SK-N-SH (cell line): Measurements from ENCODE around the gene TXLNA. TPM values are rescaled to one million over a fixed set of nuclear protein-coding genes. Genes with fewer than 3 reads are reported as not detected.

Source experiments
- CTCF ChIA-PET: fragments of 300-600, 350-600 bp; formaldehyde crosslinking; extraction: SDS; loops from one replicate; lab custom pipeline; 2021; lab: Yijun Ruan, JAX
- POLR2A ChIA-PET: fragments of 350-600 bp; sonication (Branson Sonifier 250); formaldehyde crosslinking; extraction: SDS; loops from one replicate; lab custom pipeline; 2020; ENCODE audit warnings: antibody characterized with exemption, inconsistent platforms; lab: Yijun Ruan, JAX
- DNase-seq: peaks from one replicate; pipeline ENCODE4 v3.0.0; 2012
- H2AFZ ChIP-seq: fragments of 200-600 bp; sonication (generic); 2 replicates; pipeline ENCODE4 v1.8.1; 2016; ENCODE audit warnings: antibody characterized with exemption, mild to moderate bottlenecking, low read depth
- H3F3A ChIP-seq: fragments of 200-600 bp; sonication (generic); replicated peaks from 2 replicates; pipeline ENCODE3; 2016; ENCODE audit warnings: antibody characterized with exemption, mild to moderate bottlenecking; ENCODE audit not compliant: insufficient read depth
- H3K27ac ChIP-seq, 2 experiments: fragments of 200-500 bp in 1 of 2; fragments of 200-600 bp in 1 of 2; sonication (Bioruptor generic) in 1 of 2; sonication (generic), shearing (Covaris generic) in 1 of 2; 2 replicates each; pipeline versions ENCODE4 v1.5.1 to v1.6.1; 2014 to 2016; ENCODE audit warnings: low read depth in 2 of 2, inconsistent platforms in 1 of 2, low read length in 1 of 2, mild to moderate bottlenecking in 1 of 2, mixed read lengths in 1 of 2
- H3K27me3 ChIP-seq: fragments of 200-600 bp; sonication (generic), shearing (Covaris generic); 2 replicates; pipeline ENCODE4 v1.6.1; 2016; ENCODE audit warnings: mixed run types; ENCODE audit not compliant: insufficient read depth
- H3K36me3 ChIP-seq, 2 experiments: fragments of 200-500 bp in 1 of 2; fragments of 200-600 bp in 1 of 2; sonication (Bioruptor generic) in 1 of 2; sonication (generic) in 1 of 2; replicated peaks in 1 of 2; 2 replicates each; pipeline versions ENCODE3 to v1.5.1; 2014 to 2016; ENCODE audit warnings: low read length in 1 of 2, mild to moderate bottlenecking in 1 of 2; ENCODE audit not compliant: insufficient read depth in 2 of 2, control insufficient read depth in 1 of 2
- H3K4me1 ChIP-seq, 2 experiments: fragments of 200-500 bp in 1 of 2; fragments of 200-600 bp in 1 of 2; sonication (Bioruptor generic) in 1 of 2; sonication (generic), shearing (Covaris generic) in 1 of 2; 2 replicates each; pipeline versions ENCODE4 v1.5.1 to v1.6.1; 2014 to 2016; ENCODE audit warnings: low read depth in 1 of 2, low read length in 1 of 2, mixed run types in 1 of 2; ENCODE audit not compliant: insufficient read depth in 2 of 2, control insufficient read depth in 1 of 2
- H3K4me2 ChIP-seq: fragments of 200-600 bp; sonication (generic), shearing (Covaris generic); 2 replicates; pipeline ENCODE4 v1.6.1; 2017; ENCODE audit warnings: mixed run types
- H3K4me3 ChIP-seq, 2 experiments: fragments of 200-500 bp in 1 of 2; fragments of 200-600 bp in 1 of 2; sonication (Bioruptor generic) in 1 of 2; sonication (generic), shearing (Covaris generic) in 1 of 2; 2 replicates each; pipeline versions ENCODE4 v1.5.1 to v1.8.1; 2014 to 2016; ENCODE audit warnings: low read depth in 2 of 2, inconsistent platforms in 1 of 2, low read length in 1 of 2, mild to moderate bottlenecking in 1 of 2, mixed read lengths in 1 of 2, moderate library complexity in 1 of 2
- H3K79me2 ChIP-seq: fragments of 200-600 bp; sonication (generic); 2 replicates; pipeline ENCODE4 v1.8.1; 2017; ENCODE audit warnings: mild to moderate bottlenecking; ENCODE audit not compliant: insufficient read depth
- H3K9ac ChIP-seq: fragments of 200-600 bp; sonication (generic); 2 replicates; pipeline ENCODE4 v1.6.1; 2017; ENCODE audit warnings: mixed run types
- H3K9me2 ChIP-seq: fragments of 200-600 bp; sonication (generic); 2 replicates; pipeline ENCODE4 v1.6.1; 2017; ENCODE audit warnings: mixed run types
- H3K9me3 ChIP-seq: fragments of 200-600 bp; sonication (generic); 2 replicates; pipeline ENCODE4 v1.6.1; 2017; ENCODE audit warnings: mixed run types, mild to moderate bottlenecking, moderate library complexity
- H4K20me1 ChIP-seq: fragments of 200-600 bp; sonication (generic); 2 replicates; pipeline ENCODE4 v1.6.1; 2017; ENCODE audit warnings: mild to moderate bottlenecking, mixed run types; ENCODE audit not compliant: insufficient read depth
- CTCF ChIP-seq: fragments of 200-600 bp; sonication (generic); IDR thresholded peaks from 2 replicates; pipeline ENCODE4 v1.6.1; 2017; ENCODE audit warnings: antibody characterized with exemption, mild to moderate bottlenecking, moderate library complexity
- ELF1 ChIP-seq: IDR thresholded peaks from 2 replicates; pipeline ENCODE4 v1.4.0; 2012
- EP300 ChIP-seq, 2 experiments: IDR thresholded peaks; 2 replicates each; pipeline versions ENCODE4 v1.4.0 to v1.6.1; 2012; ENCODE audit warnings: borderline replicate concordance in 1 of 2, low read depth in 1 of 2, low read length in 1 of 2
- EZH2phosphoT487 ChIP-seq: fragments of 200-600 bp; sonication (generic); IDR thresholded peaks from 2 replicates; pipeline ENCODE4 v1.6.1; 2017; ENCODE audit warnings: low read depth, mixed run types, mild to moderate bottlenecking, antibody characterized with exemption, moderate library complexity, borderline replicate concordance
- FOSL2 ChIP-seq: IDR thresholded peaks from 2 replicates; pipeline ENCODE4 v1.4.0; 2012; ENCODE audit warnings: low read depth, mild to moderate bottlenecking, moderate library complexity, borderline replicate concordance
- FOXM1 ChIP-seq: IDR thresholded peaks from 2 replicates; pipeline ENCODE4 v1.4.0; 2012; ENCODE audit warnings: low read depth, mild to moderate bottlenecking
- GATA2 ChIP-seq: sonication (generic); formaldehyde crosslinking; IDR thresholded peaks from 2 replicates; pipeline ENCODE4 v1.5.0; 2020; ENCODE audit warnings: mild to moderate bottlenecking, missing genetic modification reagents
- JUND ChIP-seq: IDR thresholded peaks from 2 replicates; pipeline ENCODE4 v1.4.0; 2012
- MAX ChIP-seq: IDR thresholded peaks from 2 replicates; pipeline ENCODE4 v1.4.0; 2012; ENCODE audit warnings: low read depth
- MEF2A ChIP-seq: IDR thresholded peaks from 2 replicates; pipeline ENCODE4 v1.4.0; 2012; ENCODE audit warnings: low read depth, borderline replicate concordance
- MXI1 ChIP-seq: IDR thresholded peaks from 2 replicates; pipeline ENCODE4 v1.6.1; 2012; ENCODE audit warnings: mild to moderate bottlenecking, low read depth, low read length, improper control_type of control experiment
- NFIC ChIP-seq: IDR thresholded peaks from 2 replicates; pipeline ENCODE4 v1.4.0; 2012; ENCODE audit warnings: borderline replicate concordance
- NRF1 ChIP-seq: IDR thresholded peaks from 2 replicates; pipeline ENCODE4 v1.6.1; 2012; ENCODE audit warnings: low read depth, mild to moderate bottlenecking, low read length
- PBX3 ChIP-seq: IDR thresholded peaks from 2 replicates; pipeline ENCODE4; 2012
- POLR2AphosphoS5 ChIP-seq: IDR thresholded peaks from 2 replicates; pipeline ENCODE4 v1.6.1; 2012; ENCODE audit warnings: low read depth, low read length
- RAD21 ChIP-seq: IDR thresholded peaks from 2 replicates; pipeline ENCODE4 v1.6.1; 2012; ENCODE audit warnings: mild to moderate bottlenecking, low read length
- RCOR1 ChIP-seq: fragments of 150-350 bp; IDR thresholded peaks from 2 replicates; pipeline ENCODE4 v1.6.1; 2017; ENCODE audit warnings: antibody characterized with exemption, low read length
- RXRA ChIP-seq: IDR thresholded peaks from 2 replicates; pipeline ENCODE4 v1.4.0; 2012; ENCODE audit warnings: low read depth, mild to moderate bottlenecking, borderline replicate concordance
- SMC3 ChIP-seq: IDR thresholded peaks from 2 replicates; pipeline ENCODE4 v1.6.1; 2012; ENCODE audit warnings: low read depth, low read length, improper control_type of control experiment
- TAF1 ChIP-seq: IDR thresholded peaks from 2 replicates; pipeline ENCODE4 v1.6.1; 2012; ENCODE audit warnings: low read depth, mild to moderate bottlenecking, low read length, moderate library complexity, borderline replicate concordance
- TCF12 ChIP-seq: IDR thresholded peaks from 2 replicates; pipeline ENCODE4 v1.4.0; 2012
- USF1 ChIP-seq: IDR thresholded peaks from 2 replicates; pipeline ENCODE4 v1.4.0; 2012; ENCODE audit warnings: low read depth, borderline replicate concordance
- USF2 ChIP-seq: fragments of 150-350 bp; IDR thresholded peaks from 2 replicates; pipeline ENCODE4 v1.6.1; 2017; ENCODE audit warnings: antibody characterized with exemption, low read length, low read depth, borderline replicate concordance
- ZBTB33 ChIP-seq: IDR thresholded peaks from 2 replicates; pipeline ENCODE4 v1.4.0; 2012; ENCODE audit warnings: low read depth, borderline replicate concordance
- WGBS: methylation state at CpG from one replicate; pipeline ENCODE4 v1.1.6; 2017; ENCODE audit warnings: low lambda C conversion rate; 5-methylcytosine and 5-hydroxymethylcytosine counted together
- polyA plus RNA-seq, 3 experiments: library from polyadenylated mRNA; depleted of rRNA; stranded (reverse); fragments of >200 nt; gene quantifications; 2 replicates each; pipeline ENCODE4 v1.2.3, GENCODE V29; 2012

Gene TXLNA
- polyA plus RNA-seq, 1 of the 3 experiments (the other 2 are of a cell fraction), result 26.4 TPM

GRCh38 chr1:32234792-32235191 is 55.3 kb downstream of the TXLNA start:
- Histone ChIP-seq H3K79me2 (no peaks in the 10 kb centered on the region), H4K20me1 (no peaks in the 10 kb centered on the region), H3K4me3 (no peak overlapping the region), H2AFZ (no peak overlapping the region), H3K27me3 (no peaks in the 10 kb centered on the region), H3K27ac (peak overlapping the region in 1 of 2 experiments; percentile 96; a peak in 2 of 4 replicates), H3K36me3 (peaks cover 13 to 14% of the 10 kb centered on the region in 2 experiments), H3F3A (peaks cover 39% of the 10 kb centered on the region), H3K4me1 (peaks cover 0 to 12% of the 10 kb centered on the region in 2 experiments; a peak in 2 of 4 replicates), H3K9me3 (no peaks in the 10 kb centered on the region), H3K9me2 (no peaks in the 10 kb centered on the region), H3K9ac (no peak overlapping the region), H3K4me2 (no peak overlapping the region)
- ChIA-PET CTCF (interaction anchor here (1.1 kb wide), 1 partner anchor 14 kb away, joined by 3 read pairs; no protein-coding TSS in a partner anchor), POLR2A (no interaction called here)
- no peak for DNase-seq
- TF ChIP-seq ELF1 (no peak), MXI1 (no peak), MEF2A (no peak), MAX (no peak), FOXM1 (no peak), NFIC (no peak), SMC3 (no peak), PBX3 (no peak), USF2 (no peak), NRF1 (no peak), JUND (no peak), GATA2 (no peak), FOSL2 (no peak), USF1 (no peak), EZH2phosphoT487 (no peak), RAD21 (no peak)
- WGBS, result 94% methylated on average over 3 of the region's 7 CpGs

GRCh38 chr1:32239337-32239736 is 59.9 kb downstream of the TXLNA start:
- no peak for DNase-seq
- Histone ChIP-seq H3F3A (peaks cover 33% of the 10 kb centered on the region), H3K4me2 (no peak overlapping the region), H3K9me2 (no peaks in the 10 kb centered on the region), H2AFZ (no peak overlapping the region), H3K4me1 (peaks cover 12 to 13% of the 10 kb centered on the region in 2 experiments; a peak in 2 of 4 replicates), H3K36me3 (no peaks in the 10 kb centered on the region), H4K20me1 (no peaks in the 10 kb centered on the region), H3K27ac (no peak overlapping the region), H3K4me3 (no peak overlapping the region), H3K27me3 (no peaks in the 10 kb centered on the region), H3K9ac (no peak overlapping the region), H3K79me2 (no peaks in the 10 kb centered on the region), H3K9me3 (no peaks in the 10 kb centered on the region)
- POLR2A ChIA-PET, result interaction anchor here (0.6 to 1.5 kb wide), 2 partner anchors 10 to 37 kb away, joined by 3 to 5 read pairs; no protein-coding TSS in a partner anchor
- 90% methylated on average over 4 of the region's 4 CpGs for WGBS
- CTCF ChIA-PET, result interaction anchor here (1.4 to 3.7 kb wide), 7 partner anchors 9 to 53 kb away, joined by 4 to 24 read pairs (median 10); partner anchors contain the start of genes EIF3I, FAM167B, HDAC1 and TMEM234
- TF ChIP-seq TAF1 (no peak), NRF1 (no peak), RCOR1 (no peak), TCF12 (no peak), POLR2AphosphoS5 (no peak), NFIC (no peak), ZBTB33 (no peak), EP300 (IDR thresholded peaks at IDR 0.05; ENCODE audit: borderline replicate concordance in 1 of 2, low read depth in 1 of 2, low read length in 1 of 2) (no peak), CTCF (no peak), RXRA (no peak)
